Caco-2 (cell line): ENCODE measurements around the gene FOXN4. TPM values are rescaled to one million over a fixed set of nuclear protein-coding genes. Genes with fewer than 3 reads are reported as not detected.

ENCODE experiments used
- BruUV-seq: library from RNA; stranded (reverse); fragments of 400-500 nt; replicated peaks from 2 replicates; lab custom pipeline; 2021; lab: Mats Ljungman, UMichigan
- CTCF ChIA-PET: fragments of 300-600 bp; sonication (Branson Sonifier 250); formaldehyde crosslinking; loops from one replicate; lab custom pipeline; 2022; ENCODE audit warnings: antibody characterized with exemption; lab: Charles Lee
- POLR2A ChIA-PET: fragments of 300-600 bp; sonication (Branson Sonifier 250); formaldehyde crosslinking; loops from one replicate; lab custom pipeline; 2022; ENCODE audit warnings: antibody characterized with exemption; lab: Charles Lee
- DNase-seq, 2 experiments: peaks; one replicate each; pipeline versions ENCODE4 v3.0.0 to v3.0.0-alpha.2; 2020 to 2022
- H3K27me3 ChIP-seq: replicated peaks from 2 replicates; pipeline ENCODE4 v1.6.0; 2011; ENCODE audit warnings: low read length; ENCODE audit not compliant: control insufficient read depth, insufficient read depth
- H3K36me3 ChIP-seq: 2 replicates; pipeline ENCODE4 v1.5.1; 2011; ENCODE audit warnings: low read length; ENCODE audit not compliant: control insufficient read depth, insufficient read depth
- H3K4me1 ChIP-seq: fragments of 250-450 bp; sonication (Bioruptor Pico); 2 replicates; pipeline ENCODE4 v1.5.1; 2020; ENCODE audit warnings: mild to moderate bottlenecking
- H3K4me3 ChIP-seq: 2 replicates; pipeline ENCODE4 v1.5.1; 2011; ENCODE audit warnings: low read depth, mild to moderate bottlenecking, control low read depth, low read length
- H3K9me3 ChIP-seq: fragments of 250-450 bp; sonication (Bioruptor Pico); 2 replicates; pipeline ENCODE4 v1.5.1; 2020; ENCODE audit warnings: mild to moderate bottlenecking, moderate library complexity
- H3K27ac Mint-ChIP-seq: one replicate; pipeline ENCODE4 v1.8.0; 2022; ENCODE audit warnings: mixed read lengths; ENCODE audit not compliant: unreplicated experiment
- H3K27me3 Mint-ChIP-seq: one replicate; pipeline ENCODE4 v1.8.0; 2022; ENCODE audit warnings: mixed read lengths; ENCODE audit not compliant: insufficient read depth, unreplicated experiment
- H3K36me3 Mint-ChIP-seq: one replicate; pipeline ENCODE4 v1.8.0; 2022; ENCODE audit warnings: mild to moderate bottlenecking, mixed read lengths; ENCODE audit not compliant: insufficient read depth, unreplicated experiment
- H3K4me1 Mint-ChIP-seq: one replicate; pipeline ENCODE4 v1.8.0; 2022; ENCODE audit warnings: low read depth, mixed read lengths; ENCODE audit not compliant: unreplicated experiment
- H3K4me3 Mint-ChIP-seq: one replicate; pipeline ENCODE4 v1.8.0; 2022; ENCODE audit warnings: mild to moderate bottlenecking, moderate library complexity, mixed read lengths; ENCODE audit not compliant: unreplicated experiment
- H3K9me3 Mint-ChIP-seq: one replicate; pipeline ENCODE4 v1.8.0; 2022; ENCODE audit warnings: mixed read lengths; ENCODE audit not compliant: unreplicated experiment
- CTCF ChIP-seq, 2 experiments: fragments of 200-600 bp in 1 of 2; IDR thresholded peaks; 1 replicate in 1 of 2; 2 replicates in 1 of 2; pipeline versions ENCODE4 v1.5.1 to v1.8.0; 2011 to 2022; ENCODE audit warnings: antibody characterized with exemption in 1 of 2, control low read depth in 1 of 2, inconsistent platforms in 1 of 2, low read depth in 1 of 2, low read length in 1 of 2, mild to moderate bottlenecking in 1 of 2, moderate library complexity in 1 of 2; ENCODE audit not compliant: insufficient read depth in 1 of 2, severe bottlenecking in 1 of 2, unreplicated experiment in 1 of 2
- intact Hi-C: fragments of 100-400 bp; cut with micrococcal nuclease; formaldehyde crosslinking; loops from one replicate; pipeline ENCODE4 v1.10.0; 2022; ENCODE audit not compliant: unreplicated experiment
- total RNA-seq: library from RNA; stranded (reverse); gene quantifications from 2 replicates; pipeline ENCODE4 v1.2.3, GENCODE V29; 2022

The FOXN4 gene
- total RNA-seq, 1 experiment from 2014 or later, result 0.95 TPM

GRCh38 chr12:109357032-109357431 is 47.9 kb upstream of the FOXN4 start:
- no peak for DNase-seq
- Mint-ChIP-seq H3K4me1 (no peaks in the 10 kb centered on the region), H3K4me3 (no peak overlapping the region), H3K36me3 (no peaks in the 10 kb centered on the region), H3K27me3 (peaks cover 15% of the 10 kb centered on the region), H3K27ac (no peak overlapping the region), H3K9me3 (no peaks in the 10 kb centered on the region)
- H3K9me3 ChIP-seq, result no peaks in the 10 kb centered on the region; the same call in 1 of the 2 replicates
- no TSS peak for BruUV-seq
- no peak for TF ChIP-seq CTCF (IDR thresholded peaks at IDR 0.05; ENCODE audit: insufficient read depth in 1 of 2, low read depth in 1 of 2, low read length in 1 of 2, severe bottlenecking in 1 of 2, unreplicated experiment in 1 of 2)
- H3K27me3 ChIP-seq, result no peaks in the 10 kb centered on the region
- no peaks in the 10 kb centered on the region for H3K36me3 ChIP-seq
- no peaks in the 10 kb centered on the region for H3K4me1 ChIP-seq
- H3K4me3 ChIP-seq, result no peak overlapping the region
- POLR2A ChIA-PET, result no interaction called here
- intact Hi-C loops, result no loop called here
- CTCF ChIA-PET, result no interaction called here

GRCh38 chr12:109356577-109356976 is 47.5 kb upstream of the FOXN4 start:
- H3K27me3 Mint-ChIP-seq, result peaks cover 15% of the 10 kb centered on the region

GRCh38 chr12:109352184-109352583 is 43.1 kb upstream of the FOXN4 start:
- TF ChIP-seq CTCF (IDR thresholded peaks at IDR 0.05; ENCODE audit: insufficient read depth in 1 of 2, low read depth in 1 of 2, low read length in 1 of 2, severe bottlenecking in 1 of 2, unreplicated experiment in 1 of 2), result no peak
- no TSS peak for BruUV-seq
- no peak for DNase-seq
- no peaks in the 10 kb centered on the region for H3K36me3 ChIP-seq
- CTCF ChIA-PET, result no interaction called here
- H3K4me1 ChIP-seq, result no peaks in the 10 kb centered on the region
- Mint-ChIP-seq H3K4me1 (no peaks in the 10 kb centered on the region), H3K27ac (no peak overlapping the region), H3K4me3 (no peak overlapping the region), H3K9me3 (no peaks in the 10 kb centered on the region), H3K27me3 (peaks cover 5% of the 10 kb centered on the region), H3K36me3 (no peaks in the 10 kb centered on the region)
- intact Hi-C loops, result no loop called here
- no peak overlapping the region for H3K4me3 ChIP-seq
- H3K9me3 ChIP-seq, result no peaks in the 10 kb centered on the region; the same call in 1 of the 2 replicates
- H3K27me3 ChIP-seq, result no peaks in the 10 kb centered on the region
- POLR2A ChIA-PET, result no interaction called here

More at GRCh38 chr12:109356577-109356976, 47.5 kb upstream of the FOXN4 start:
- no peak overlapping the region for H3K27ac Mint-ChIP-seq
- no peaks in the 10 kb centered on the region for H3K36me3 Mint-ChIP-seq
- no TSS peak for BruUV-seq
- Histone ChIP-seq H3K27me3 (no peaks in the 10 kb centered on the region), H3K36me3 (no peaks in the 10 kb centered on the region), H3K9me3 (no peaks in the 10 kb centered on the region; the same call in 1 of the 2 replicates), H3K4me1 (no peaks in the 10 kb centered on the region), H3K4me3 (no peak overlapping the region)
- no peak overlapping the region for H3K4me3 Mint-ChIP-seq
- no peaks in the 10 kb centered on the region for H3K9me3 Mint-ChIP-seq
- CTCF ChIA-PET, result no interaction called here
- POLR2A ChIA-PET, result no interaction called here
- H3K4me1 Mint-ChIP-seq, result no peaks in the 10 kb centered on the region
- DNase-seq, result no peak
- TF ChIP-seq CTCF (IDR thresholded peaks at IDR 0.05; ENCODE audit: insufficient read depth in 1 of 2, low read depth in 1 of 2, low read length in 1 of 2, severe bottlenecking in 1 of 2, unreplicated experiment in 1 of 2), result no peak
- intact Hi-C loops, result no loop called here
